SK-N-MC (cell line): ENCODE data around the gene GALNTL6.

Source experiments
- EZH2 ChIP-seq: fragments of 200-600 bp; sonication (generic); IDR thresholded peaks from one replicate; pipeline ENCODE4 v1.6.1; 2017; ENCODE audit warnings: antibody characterized with exemption
- POLR2AphosphoS5 ChIP-seq: IDR thresholded peaks from 2 replicates; pipeline ENCODE4 v1.6.1; 2012; ENCODE audit warnings: mild to moderate bottlenecking, low read depth, low read length, borderline replicate concordance

DNA sequence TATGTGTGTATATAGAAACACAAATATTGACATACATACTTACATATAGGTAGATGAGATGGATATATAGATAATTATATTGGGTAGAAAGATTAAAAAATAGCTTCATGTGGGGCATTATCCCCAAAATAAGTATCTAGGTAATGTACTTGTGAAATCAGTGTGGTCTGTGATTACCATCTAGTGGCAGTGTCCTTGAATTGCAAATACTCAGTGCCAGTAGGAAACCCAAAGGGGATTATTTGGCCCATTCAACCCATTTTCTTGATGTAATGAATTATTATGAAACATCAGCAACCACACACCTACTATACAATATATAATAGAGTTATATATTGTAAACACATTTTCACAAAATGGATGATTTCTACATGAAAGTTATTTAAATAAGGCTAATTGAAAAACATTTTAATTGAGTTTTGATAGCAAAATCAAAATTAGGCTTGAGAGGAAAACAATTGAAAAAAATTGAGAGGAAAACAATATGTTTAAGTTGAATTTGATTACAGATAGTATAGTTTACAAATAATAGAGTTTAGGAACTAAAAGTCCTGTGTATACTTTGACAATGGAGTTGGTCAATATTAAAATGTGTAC is 389.4 kb downstream of the GALNTL6 start:
- TF ChIP-seq EZH2 = no peak
- no peak for TF ChIP-seq POLR2AphosphoS5
